ENCODE measurements around the gene TUBB4A.

TUBB4A gene

GRCh38 chr19:6457958-6458694 is 44.0 kb downstream of the TUBB4A start:
- Histone ChIP-seq H3K9me3 (ENCODE audit: control insufficient read depth in 1 of 2, low read length in 2 of 2) (peaks cover 8 to 9% of the 10 kb centered on the region in 2 donors), H3K4me3 (ENCODE audit: low read depth in 1 of 2, low read length in 2 of 2) (peak overlapping the region; percentile 86 to 96), H3K27ac (ENCODE audit: low read depth, low read length) (no peak overlapping the region), H3K4me1 (ENCODE audit: control insufficient read depth in 1 of 2, insufficient read depth in 2 of 2, low read length in 2 of 2) (peaks cover 12% of the 10 kb centered on the region in 2 donors), H3K27me3 (ENCODE audit: control insufficient read depth in 1 of 2, insufficient read depth in 2 of 2, low read length in 2 of 2) (no peaks in the 10 kb centered on the region), H3K9ac (ENCODE audit: low read depth in 1 of 2, low read length in 2 of 2) (peak overlapping the region in 1 of 2 donors; percentile 73), H3K36me3 (ENCODE audit: control insufficient read depth in 1 of 2, insufficient read depth in 2 of 2, low read length in 2 of 2) (peaks cover 14 to 21% of the 10 kb centered on the region in 2 donors)

- Histone ChIP-seq H3K36me3 (ENCODE audit: control insufficient read depth in 1 of 2, insufficient read depth in 2 of 2, low read length in 2 of 2) (peaks cover 14 to 31% of the 10 kb centered on the region in 2 donors), H3K27ac (ENCODE audit: low read depth, low read length) (no peak overlapping the region), H3K4me3 (ENCODE audit: low read depth in 1 of 2, low read length in 2 of 2) (no peak overlapping the region)
These were observed 46.2 kb downstream of the TUBB4A start for GRCh38 chr19:6455924-6456323.

GRCh38 chr19:6453951-6454565 is 48.1 kb downstream of the TUBB4A start:
- H3K36me3 ChIP-seq (ENCODE audit: control insufficient read depth in 1 of 2, insufficient read depth in 2 of 2, low read length in 2 of 2): peaks cover 14 to 31% of the 10 kb centered on the region in 2 donors
- no peak overlapping the region for H3K9ac ChIP-seq (ENCODE audit: low read depth in 1 of 2, low read length in 2 of 2)
- peaks cover 6 to 11% of the 10 kb centered on the region in 2 donors for H3K4me1 ChIP-seq (ENCODE audit: control insufficient read depth in 1 of 2, insufficient read depth in 2 of 2, low read length in 2 of 2)
- H3K4me3 ChIP-seq (ENCODE audit: low read depth in 1 of 2, low read length in 2 of 2): no peak overlapping the region
- no peaks in the 10 kb centered on the region for H3K27me3 ChIP-seq (ENCODE audit: control insufficient read depth in 1 of 2, insufficient read depth in 2 of 2, low read length in 2 of 2)
- peaks cover 8 to 9% of the 10 kb centered on the region in 2 donors for H3K9me3 ChIP-seq (ENCODE audit: control insufficient read depth in 1 of 2, low read length in 2 of 2)
- no peak overlapping the region for H3K27ac ChIP-seq (ENCODE audit: low read depth, low read length)

More at GRCh38 chr19:6455924-6456323, 46.2 kb downstream of the TUBB4A start:
- no peaks in the 10 kb centered on the region for H3K27me3 ChIP-seq (ENCODE audit: control insufficient read depth in 1 of 2, insufficient read depth in 2 of 2, low read length in 2 of 2)
- peaks cover 6 to 12% of the 10 kb centered on the region in 2 donors for H3K4me1 ChIP-seq (ENCODE audit: control insufficient read depth in 1 of 2, insufficient read depth in 2 of 2, low read length in 2 of 2)
- no peak overlapping the region for H3K9ac ChIP-seq (ENCODE audit: low read depth in 1 of 2, low read length in 2 of 2)
- peaks cover 8 to 9% of the 10 kb centered on the region in 2 donors for H3K9me3 ChIP-seq (ENCODE audit: control insufficient read depth in 1 of 2, low read length in 2 of 2)

- Histone ChIP-seq H3K36me3 (ENCODE audit: control insufficient read depth in 1 of 2, insufficient read depth in 2 of 2, low read length in 2 of 2) (peaks cover 14 to 31% of the 10 kb centered on the region in 2 donors), H3K4me1 (ENCODE audit: control insufficient read depth in 1 of 2, insufficient read depth in 2 of 2, low read length in 2 of 2) (no peaks in the 10 kb centered on the region), H3K9me3 (ENCODE audit: control insufficient read depth in 1 of 2, low read length in 2 of 2) (peaks cover 8 to 9% of the 10 kb centered on the region in 2 donors), H3K27me3 (ENCODE audit: control insufficient read depth in 1 of 2, insufficient read depth in 2 of 2, low read length in 2 of 2) (no peaks in the 10 kb centered on the region), H3K27ac (ENCODE audit: low read depth, low read length) (no peak overlapping the region), H3K9ac (ENCODE audit: low read depth in 1 of 2, low read length in 2 of 2) (no peak overlapping the region), H3K4me3 (ENCODE audit: low read depth in 1 of 2, low read length in 2 of 2) (no peak overlapping the region)
These were observed 49.2 kb downstream of the TUBB4A start for GRCh38 chr19:6452899-6453298.

- H3K27me3 ChIP-seq (ENCODE audit: control insufficient read depth in 1 of 2, insufficient read depth in 2 of 2, low read length in 2 of 2): no peaks in the 10 kb centered on the region
- H3K4me3 ChIP-seq (ENCODE audit: low read depth in 1 of 2, low read length in 2 of 2): no peak overlapping the region
- no peak overlapping the region for H3K27ac ChIP-seq (ENCODE audit: low read depth, low read length)
- peaks cover 14 to 31% of the 10 kb centered on the region in 2 donors for H3K36me3 ChIP-seq (ENCODE audit: control insufficient read depth in 1 of 2, insufficient read depth in 2 of 2, low read length in 2 of 2)
- H3K9ac ChIP-seq (ENCODE audit: low read depth in 1 of 2, low read length in 2 of 2): no peak overlapping the region
- no peaks in the 10 kb centered on the region for H3K4me1 ChIP-seq (ENCODE audit: control insufficient read depth in 1 of 2, insufficient read depth in 2 of 2, low read length in 2 of 2)
- peaks cover 8 to 9% of the 10 kb centered on the region in 2 donors for H3K9me3 ChIP-seq (ENCODE audit: control insufficient read depth in 1 of 2, low read length in 2 of 2)
These were observed 49.9 kb downstream of the TUBB4A start for GRCh38 chr19:6452223-6452614.

DNA sequence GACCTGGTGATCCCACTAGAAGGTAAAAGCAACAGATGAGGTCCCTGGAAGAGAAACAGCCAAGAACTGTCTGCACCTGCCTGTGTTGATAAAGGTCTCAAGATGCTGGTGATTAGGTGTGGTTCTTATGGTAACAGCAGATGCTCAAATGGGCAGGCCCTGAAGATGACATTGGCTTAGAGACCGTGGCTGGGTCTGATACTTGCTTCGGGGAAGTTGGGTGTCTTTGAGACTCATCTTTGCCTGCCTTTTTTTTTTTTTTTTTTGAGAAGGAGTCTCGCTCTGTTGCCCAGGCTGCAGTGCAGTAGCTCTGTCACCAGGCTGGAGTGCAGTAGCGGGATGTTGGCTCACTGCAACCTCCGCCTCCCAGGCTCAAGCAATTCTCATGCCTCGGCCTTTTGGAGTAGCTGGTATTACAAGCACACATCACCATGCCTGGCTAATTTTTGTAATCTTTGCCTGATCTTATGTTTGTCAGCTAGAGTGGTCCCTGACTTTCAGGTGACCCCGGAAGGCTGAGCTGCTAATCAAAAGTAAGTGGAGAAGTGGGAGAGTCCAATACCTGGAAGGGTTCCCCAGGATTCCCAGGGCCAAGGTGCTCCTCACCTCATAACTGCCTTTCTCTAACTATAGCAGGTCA is 50.4 kb downstream of the TUBB4A start:
- H3K4me3 ChIP-seq (ENCODE audit: low read depth in 1 of 2, low read length in 2 of 2): no peak overlapping the region
- H3K27ac ChIP-seq (ENCODE audit: low read depth, low read length): no peak overlapping the region
- no peaks in the 10 kb centered on the region for H3K27me3 ChIP-seq (ENCODE audit: control insufficient read depth in 1 of 2, insufficient read depth in 2 of 2, low read length in 2 of 2)
- H3K36me3 ChIP-seq (ENCODE audit: control insufficient read depth in 1 of 2, insufficient read depth in 2 of 2, low read length in 2 of 2): peaks cover 14 to 35% of the 10 kb centered on the region in 2 donors
- peaks cover 8 to 9% of the 10 kb centered on the region in 2 donors for H3K9me3 ChIP-seq (ENCODE audit: control insufficient read depth in 1 of 2, low read length in 2 of 2)
- no peak overlapping the region for H3K9ac ChIP-seq (ENCODE audit: low read depth in 1 of 2, low read length in 2 of 2)
- H3K4me1 ChIP-seq (ENCODE audit: control insufficient read depth in 1 of 2, insufficient read depth in 2 of 2, low read length in 2 of 2): no peaks in the 10 kb centered on the region

- no peaks in the 10 kb centered on the region for H3K27me3 ChIP-seq (ENCODE audit: control insufficient read depth in 1 of 2, insufficient read depth in 2 of 2, low read length in 2 of 2)
- H3K4me1 ChIP-seq (ENCODE audit: control insufficient read depth in 1 of 2, insufficient read depth in 2 of 2, low read length in 2 of 2): no peaks in the 10 kb centered on the region
- no peak overlapping the region for H3K27ac ChIP-seq (ENCODE audit: low read depth, low read length)
- H3K9me3 ChIP-seq (ENCODE audit: control insufficient read depth in 1 of 2, low read length in 2 of 2): peaks cover 8 to 9% of the 10 kb centered on the region in 2 donors
- no peak overlapping the region for H3K9ac ChIP-seq (ENCODE audit: low read depth in 1 of 2, low read length in 2 of 2)
- H3K36me3 ChIP-seq (ENCODE audit: control insufficient read depth in 1 of 2, insufficient read depth in 2 of 2, low read length in 2 of 2): peaks cover 14 to 31% of the 10 kb centered on the region in 2 donors
- no peak overlapping the region for H3K4me3 ChIP-seq (ENCODE audit: low read depth in 1 of 2, low read length in 2 of 2)
These were observed 51.9 kb downstream of the TUBB4A start for GRCh38 chr19:6450166-6450565.

DNA sequence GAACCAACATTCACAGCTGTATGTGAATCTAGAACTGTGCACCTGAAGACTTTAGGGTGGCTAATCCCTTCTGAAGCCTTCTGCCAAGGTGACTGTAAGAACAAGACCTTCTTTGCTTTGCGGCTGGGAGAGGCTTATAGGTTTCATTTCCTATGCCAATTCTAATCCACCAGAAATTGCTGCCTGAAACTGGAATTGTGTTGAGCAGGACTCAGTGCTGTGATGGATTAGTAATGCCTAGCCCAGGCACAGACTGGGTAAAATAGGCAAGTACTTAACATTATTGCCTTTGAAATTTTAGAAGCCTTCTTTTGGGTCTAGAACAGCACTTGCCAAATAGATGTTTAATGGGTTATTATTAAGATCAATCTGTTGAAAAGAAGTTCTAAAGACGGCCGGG is 54.1 kb downstream of the TUBB4A start:
- H3K27me3 ChIP-seq (ENCODE audit: control insufficient read depth in 1 of 2, insufficient read depth in 2 of 2, low read length in 2 of 2): no peaks in the 10 kb centered on the region
- H3K27ac ChIP-seq (ENCODE audit: low read depth, low read length): no peak overlapping the region
- no peak overlapping the region for H3K4me3 ChIP-seq (ENCODE audit: low read depth in 1 of 2, low read length in 2 of 2)
- no peak overlapping the region for H3K9ac ChIP-seq (ENCODE audit: low read depth in 1 of 2, low read length in 2 of 2)
- no peaks in the 10 kb centered on the region for H3K9me3 ChIP-seq (ENCODE audit: control insufficient read depth in 1 of 2, low read length in 2 of 2)
- H3K36me3 ChIP-seq (ENCODE audit: control insufficient read depth in 1 of 2, insufficient read depth in 2 of 2, low read length in 2 of 2): peaks cover 0 to 16% of the 10 kb centered on the region in 2 donors
- no peaks in the 10 kb centered on the region for H3K4me1 ChIP-seq (ENCODE audit: control insufficient read depth in 1 of 2, insufficient read depth in 2 of 2, low read length in 2 of 2)

DNA sequence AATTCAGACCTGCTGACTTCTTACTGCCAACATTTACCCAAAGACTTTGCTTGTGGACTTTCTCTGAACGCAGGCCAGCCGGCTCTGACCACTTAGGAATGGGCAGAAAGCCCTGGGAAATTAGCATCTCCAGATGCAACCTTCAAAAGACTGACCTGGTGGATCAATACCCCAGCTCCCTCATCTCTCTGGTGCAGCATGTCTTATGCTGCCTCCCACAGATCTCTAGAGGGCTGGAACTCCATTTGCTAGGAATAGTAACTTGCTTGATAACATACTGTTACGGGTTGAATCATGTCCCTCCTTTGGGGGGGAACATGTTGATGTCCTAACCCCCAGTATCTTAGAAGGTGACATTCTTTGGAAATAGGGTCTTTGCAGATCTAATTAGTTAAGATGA is 55.7 kb downstream of the TUBB4A start:
- H3K9ac ChIP-seq (ENCODE audit: low read depth in 1 of 2, low read length in 2 of 2): no peak overlapping the region
- no peaks in the 10 kb centered on the region for H3K4me1 ChIP-seq (ENCODE audit: control insufficient read depth in 1 of 2, insufficient read depth in 2 of 2, low read length in 2 of 2)
- no peak overlapping the region for H3K27ac ChIP-seq (ENCODE audit: low read depth, low read length)
- no peak overlapping the region for H3K4me3 ChIP-seq (ENCODE audit: low read depth in 1 of 2, low read length in 2 of 2)
- H3K27me3 ChIP-seq (ENCODE audit: control insufficient read depth in 1 of 2, insufficient read depth in 2 of 2, low read length in 2 of 2): no peaks in the 10 kb centered on the region
- H3K9me3 ChIP-seq (ENCODE audit: control insufficient read depth in 1 of 2, low read length in 2 of 2): no peaks in the 10 kb centered on the region
- H3K36me3 ChIP-seq (ENCODE audit: control insufficient read depth in 1 of 2, insufficient read depth in 2 of 2, low read length in 2 of 2): peaks cover 0 to 6% of the 10 kb centered on the region in 2 donors

Measured in duodenal mucosa (tissue), 2 donors.